K562 (cell line): ENCODE results near the gene TTLL3. TPM values are rescaled to one million over a fixed set of nuclear protein-coding genes. Genes with fewer than 3 reads are reported as not detected.

Source experiments
- ADNP ChIP-seq: fragments of 200-800 bp; sonication (Bioruptor generic); IDR thresholded peaks from 2 replicates; pipeline ENCODE4 v1.6.1; 2016; ENCODE audit warnings: missing genetic modification characterization, missing compliant biosample characterization
- ARNT ChIP-seq, 2 experiments: fragments of 450-650 bp; IDR thresholded peaks; 2 replicates each; pipeline ENCODE4 v1.6.1; 2016; ENCODE audit warnings: mild to moderate bottlenecking in 1 of 2
- CHD4 ChIP-seq: fragments of 200-600 bp; sonication (generic); IDR thresholded peaks from 3 replicates; pipeline ENCODE4 v1.6.1; 2012; ENCODE audit warnings: low read depth, mild to moderate bottlenecking, mixed read lengths, low read length, inconsistent platforms; ENCODE audit not compliant: insufficient read depth, insufficient replicate concordance, poor library complexity, severe bottlenecking
- E2F3 ChIP-seq: fragments of 250-450 bp; sonication (Bioruptor Pico); IDR thresholded peaks from 2 replicates; pipeline ENCODE4 v1.4.0; 2020; ENCODE audit warnings: mild to moderate bottlenecking
- ETV1 ChIP-seq: fragments of 450-650 bp; conservative IDR thresholded peaks from 2 replicates; pipeline ENCODE4 v1.6.1; 2016; ENCODE audit warnings: missing genetic modification characterization, control low read depth, low read depth, missing compliant biosample characterization
- FIP1L1 ChIP-seq: fragments of 200-400 bp; formaldehyde crosslinking; IDR thresholded peaks from 2 replicates; pipeline ENCODE4 v1.6.1; 2018; ENCODE audit warnings: mild to moderate bottlenecking, low read depth, low read length; ENCODE audit not compliant: poor library complexity, severe bottlenecking
- FOXJ3 ChIP-seq: sonication (generic); formaldehyde crosslinking; IDR thresholded peaks from 2 replicates; pipeline ENCODE4 v1.4.0; 2020; ENCODE audit warnings: mild to moderate bottlenecking, missing genetic modification reagents
- HES1 ChIP-seq: fragments of 450-650 bp; IDR thresholded peaks from 2 replicates; pipeline ENCODE4 v1.6.1; 2016; ENCODE audit warnings: low read depth, mild to moderate bottlenecking, moderate library complexity
- HNRNPL ChIP-seq: fragments of 200-400 bp; formaldehyde crosslinking; IDR thresholded peaks from 2 replicates; pipeline ENCODE4 v1.6.1; 2017; ENCODE audit warnings: low read depth, mild to moderate bottlenecking, low read length
- JUN ChIP-seq, 2 experiments: sonication (generic) in 1 of 2; formaldehyde crosslinking in 1 of 2; IDR thresholded peaks; 2 replicates each; pipeline versions ENCODE4 v1.6.1 to v1.8.0; 2012 to 2022; ENCODE audit warnings: borderline replicate concordance in 2 of 2, mild to moderate bottlenecking in 2 of 2, improper control_type of control experiment in 1 of 2, low read depth in 1 of 2, low read length in 1 of 2, missing genetic modification reagents in 1 of 2
- MCM7 ChIP-seq, 2 experiments: fragments of 450-650 bp; IDR thresholded peaks; 2 replicates each; pipeline ENCODE4 v1.6.1; 2016 to 2018
- NELFE ChIP-seq: IDR thresholded peaks from 2 replicates; pipeline ENCODE4 v1.6.1; 2011; ENCODE audit warnings: mild to moderate bottlenecking; ENCODE audit not compliant: insufficient read depth, insufficient read length
- NR1H2 ChIP-seq: sonication (generic); formaldehyde crosslinking; IDR thresholded peaks from 2 replicates; pipeline ENCODE4 v1.4.0; 2020; ENCODE audit warnings: mild to moderate bottlenecking, missing genetic modification reagents
- RFX5 ChIP-seq: IDR thresholded peaks from 2 replicates; pipeline ENCODE4 v1.6.1; 2011; ENCODE audit warnings: low read depth, mild to moderate bottlenecking, improper control_type of control experiment, low read length
- SMC3 ChIP-seq: conservative IDR thresholded peaks from 2 replicates; pipeline ENCODE4 v1.6.1; 2011; ENCODE audit warnings: low read depth, low read length, improper control_type of control experiment; ENCODE audit not compliant: insufficient read depth
- SNRNP70 ChIP-seq: fragments of 200-400 bp; formaldehyde crosslinking; optimal IDR thresholded peaks from 2 replicates; pipeline ENCODE3; 2017; ENCODE audit warnings: low read depth, low read length
- SREBF1 ChIP-seq: fragments of 150-350 bp; IDR thresholded peaks from 2 replicates; pipeline ENCODE4 v1.6.1; 2014; ENCODE audit warnings: antibody characterized with exemption, low read depth, low read length, borderline replicate concordance
- ZKSCAN1 ChIP-seq: fragments of 150-350 bp; IDR thresholded peaks from 2 replicates; pipeline ENCODE4 v1.6.1; 2016; ENCODE audit warnings: low read depth, low read length
- ZNF232 ChIP-seq: sonication (generic); formaldehyde crosslinking; IDR thresholded peaks from 2 replicates; pipeline ENCODE4 v1.8.0; 2022; ENCODE audit warnings: mild to moderate bottlenecking, missing genetic modification reagents
- ZNF280B ChIP-seq: fragments of 250-450 bp; sonication (Bioruptor Pico); IDR thresholded peaks from 2 replicates; pipeline ENCODE4 v1.5.1; 2021; ENCODE audit warnings: mild to moderate bottlenecking
- ZNF436 ChIP-seq: fragments of 250-450, 450-650 bp; sonication (Bioruptor Pico); formaldehyde crosslinking; IDR thresholded peaks from 2 replicates; pipeline ENCODE4 v1.7.0; 2020; ENCODE audit warnings: mild to moderate bottlenecking
- ZNF76 ChIP-seq: fragments of 250-450 bp; sonication (Bioruptor Pico); IDR thresholded peaks from 2 replicates; pipeline ENCODE4 v1.4.0; 2020; ENCODE audit warnings: mild to moderate bottlenecking, moderate library complexity, borderline replicate concordance
- polyA plus RNA-seq, 8 experiments: library from polyadenylated mRNA; depleted of rRNA in 4 of 8; stranded (reverse) in 5 of 8; unstranded in 3 of 8; fragments of >200 nt; fragmentation: Nextera tagmentation in 2 of 8; fragmentation: Illumina TruSeq in 1 of 8; extraction: Ambion mirVana in 2 of 8; extraction: Trizol in 1 of 8; gene quantifications; 2 replicates each; pipeline versions ENCODE4 v1.2.1 to v1.2.3, GENCODE V29; 2011 to 2014; ENCODE audit warnings: inconsistent platforms in 1 of 8, missing spikeins in 1 of 8
- total RNA-seq, 7 experiments: library from RNA; depleted of rRNA in 6 of 7; stranded (reverse); fragments of >200 nt in 6 of 7; fragmentation: Illumina TruSeq in 2 of 7; extraction: Trizol in 2 of 7; gene quantifications; 2 replicates each; pipeline versions ENCODE4 v1.2.1 to v1.2.3, GENCODE V29; 2011 to 2021; ENCODE audit warnings: low replicate concordance in 1 of 7
- TF ChIP-seq, protein P1 (sequence below): sonication (generic); formaldehyde crosslinking; IDR thresholded peaks from 2 replicates; pipeline ENCODE4 v1.8.1; 2023; ENCODE audit warnings: mild to moderate bottlenecking, missing genetic modification reagents
- TF ChIP-seq, protein P2 (sequence below): fragments of 250-450 bp; sonication (Bioruptor Pico); IDR thresholded peaks from 2 replicates; pipeline ENCODE4 v1.8.0; 2021; ENCODE audit warnings: borderline replicate concordance, mild to moderate bottlenecking, moderate library complexity; ENCODE audit not compliant: poor library complexity, severe bottlenecking

Gene TTLL3
- total and polyA plus RNA-seq, 9 of the 15 experiments (the other 6 are each of a cell fraction or from before 2014, with no cell fraction given) = 8.9 to 106 (median 33.2) TPM

DNA sequence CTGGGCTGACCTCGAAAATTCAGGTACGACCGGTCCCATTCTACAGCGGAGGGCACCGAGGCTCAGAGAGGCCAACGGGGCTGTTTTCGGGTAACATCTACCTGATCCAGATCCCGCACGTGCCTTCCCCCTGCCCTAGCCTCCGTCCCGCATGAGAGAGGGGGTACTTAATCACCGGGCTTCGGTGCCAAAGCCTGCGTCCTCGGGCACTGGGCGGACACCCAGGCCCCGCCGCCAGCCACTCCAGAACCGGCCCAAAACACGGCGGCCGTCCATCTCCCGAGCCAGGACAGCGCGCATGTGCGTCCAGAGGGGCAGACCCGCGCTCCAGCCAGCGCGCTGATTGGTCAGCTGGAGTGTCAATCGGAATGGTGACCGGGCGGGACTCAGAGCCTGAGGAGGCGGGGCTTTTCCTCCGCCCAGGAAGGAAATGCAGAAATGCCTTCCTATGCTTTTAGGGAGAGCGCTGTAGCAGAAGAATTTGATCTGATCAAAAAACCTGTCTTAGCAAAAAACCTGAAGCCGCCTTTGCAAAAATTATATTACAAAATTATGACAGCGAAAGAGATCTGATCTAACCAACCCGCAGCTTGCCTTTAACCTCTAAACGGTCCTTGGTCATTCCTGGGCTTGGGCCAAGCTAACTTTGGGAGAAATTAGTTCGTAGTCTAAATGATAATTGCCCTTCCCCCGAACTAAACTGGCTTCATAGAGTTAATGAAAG lies 33.8 kb downstream of the TTLL3 start, which contains the start of gene RPUSD3 (continued):
- no peak for TF ChIP-seq JUN (IDR thresholded peaks at IDR 0.05; ENCODE audit: borderline replicate concordance, low read depth, low read length)
- no peak for TF ChIP-seq JUN (CRISPR knock-in tag; IDR thresholded peaks at IDR 0.05; ENCODE audit: borderline replicate concordance)
- TF ChIP-seq SREBF1 = no peak
- no peak for TF ChIP-seq SMC3
- TF ChIP-seq ADNP (tag) = no peak
- no peak for TF ChIP-seq NR1H2 (CRISPR knock-in tag)
- no peak for TF ChIP-seq ZNF280B (CRISPR knock-in tag)
- peak; percentile 41 for TF ChIP-seq FIP1L1
- no peak for TF ChIP-seq HES1
- TF ChIP-seq NELFE = no peak
- TF ChIP-seq MCM7 (IDR thresholded peaks at IDR 0.05) = no peak
- no peak for TF ChIP-seq FOXJ3 (CRISPR knock-in tag)
- TF ChIP-seq RFX5 = no peak
- TF ChIP-seq ZNF76 (CRISPR knock-in tag) = no peak
- no peak for TF ChIP-seq ZNF436 (CRISPR knock-in tag)
- TF ChIP-seq ZKSCAN1 = no peak
- TF ChIP-seq, protein P1, sequence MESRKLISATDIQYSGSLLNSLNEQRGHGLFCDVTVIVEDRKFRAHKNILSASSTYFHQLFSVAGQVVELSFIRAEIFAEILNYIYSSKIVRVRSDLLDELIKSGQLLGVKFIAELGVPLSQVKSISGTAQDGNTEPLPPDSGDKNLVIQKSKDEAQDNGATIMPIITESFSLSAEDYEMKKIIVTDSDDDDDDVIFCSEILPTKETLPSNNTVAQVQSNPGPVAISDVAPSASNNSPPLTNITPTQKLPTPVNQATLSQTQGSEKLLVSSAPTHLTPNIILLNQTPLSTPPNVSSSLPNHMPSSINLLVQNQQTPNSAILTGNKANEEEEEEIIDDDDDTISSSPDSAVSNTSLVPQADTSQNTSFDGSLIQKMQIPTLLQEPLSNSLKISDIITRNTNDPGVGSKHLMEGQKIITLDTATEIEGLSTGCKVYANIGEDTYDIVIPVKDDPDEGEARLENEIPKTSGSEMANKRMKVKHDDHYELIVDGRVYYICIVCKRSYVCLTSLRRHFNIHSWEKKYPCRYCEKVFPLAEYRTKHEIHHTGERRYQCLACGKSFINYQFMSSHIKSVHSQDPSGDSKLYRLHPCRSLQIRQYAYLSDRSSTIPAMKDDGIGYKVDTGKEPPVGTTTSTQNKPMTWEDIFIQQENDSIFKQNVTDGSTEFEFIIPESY (CRISPR knock-in tag) = no peak
- no peak for TF ChIP-seq ARNT (IDR thresholded peaks at IDR 0.05)
- no peak for TF ChIP-seq HNRNPL
- TF ChIP-seq, protein P2, sequence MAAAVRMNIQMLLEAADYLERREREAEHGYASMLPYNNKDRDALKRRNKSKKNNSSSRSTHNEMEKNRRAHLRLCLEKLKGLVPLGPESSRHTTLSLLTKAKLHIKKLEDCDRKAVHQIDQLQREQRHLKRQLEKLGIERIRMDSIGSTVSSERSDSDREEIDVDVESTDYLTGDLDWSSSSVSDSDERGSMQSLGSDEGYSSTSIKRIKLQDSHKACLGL (CRISPR knock-in tag) = no peak
- TF ChIP-seq CHD4 = no peak
- TF ChIP-seq ETV1 (tag) = peak; percentile 67
- peak; percentile 23; the same call in 1 of the 2 replicates for TF ChIP-seq E2F3 (CRISPR knock-in tag)
- no peak for TF ChIP-seq SNRNP70
- no peak for TF ChIP-seq ZNF232 (CRISPR knock-in tag)
